ENCODE results near the gene TLK1.

Gene TLK1

GRCh38 chr2:171160119-171160955 lies at the start of gene TLK1:
TLK1 (minus strand) TSS chr2:171160893; CDS start chr2:171160428, 465 bp downstream.
- DNase-seq = peak; percentile 78

GRCh38 chr2:171210216-171210863 lies 49.6 kb upstream of the TLK1 start:
- ATAC-seq = no peak

More at GRCh38 chr2:171160119-171160955, at the start of gene TLK1:
- ATAC-seq = peak; percentile 63

GRCh38 chr2:171208657-171209056 lies 48.0 kb upstream of the TLK1 start:
- no peak for ATAC-seq
- DNase-seq = no peak

More at GRCh38 chr2:171210216-171210863, 49.6 kb upstream of the TLK1 start:
- DNase-seq = no peak

GRCh38 chr2:171206422-171207115 lies 45.9 kb upstream of the TLK1 start:
- ATAC-seq (no peak), DNase-seq (no peak)

GRCh38 chr2:171205551-171205950 lies 44.9 kb upstream of the TLK1 start:
- ATAC-seq (no peak), DNase-seq (no peak)

- ATAC-seq (no peak), DNase-seq (no peak)
Observed at GRCh38 chr2:171201767-171202166, 41.1 kb upstream of the TLK1 start.

GRCh38 chr2:171201271-171201670 lies 40.6 kb upstream of the TLK1 start:
- DNase-seq (no peak), ATAC-seq (no peak)

GRCh38 chr2:171200469-171200868 lies 39.8 kb upstream of the TLK1 start:
- ATAC-seq (no peak), DNase-seq (no peak)

GRCh38 chr2:171191021-171191420 lies 30.3 kb upstream of the TLK1 start:
- DNase-seq = no peak
- no peak for ATAC-seq

GRCh38 chr2:171187819-171188218 lies 27.1 kb upstream of the TLK1 start:
- no peak for ATAC-seq
- DNase-seq = no peak

GRCh38 chr2:171187177-171187576 lies 26.5 kb upstream of the TLK1 start:
- ATAC-seq = no peak
- DNase-seq = no peak

- DNase-seq (no peak), ATAC-seq (no peak)
Observed at GRCh38 chr2:171185941-171186340, 25.2 kb upstream of the TLK1 start.

- ATAC-seq (no peak), DNase-seq (no peak)
Observed at GRCh38 chr2:171185165-171185818, 24.6 kb upstream of the TLK1 start.

- DNase-seq = no peak
- no peak for ATAC-seq
Observed at GRCh38 chr2:171181064-171182049, 20.7 kb upstream of the TLK1 start.

- ATAC-seq (no peak), DNase-seq (no peak)
Observed at GRCh38 chr2:171180229-171180930, 19.7 kb upstream of the TLK1 start.

GRCh38 chr2:171178993-171179392 lies 18.3 kb upstream of the TLK1 start:
- DNase-seq (no peak), ATAC-seq (no peak)

GRCh38 chr2:171176516-171176915 lies 15.8 kb upstream of the TLK1 start:
- ATAC-seq (no peak), DNase-seq (no peak)

- ATAC-seq = no peak
Observed at GRCh38 chr2:171174075-171174474, 13.4 kb upstream of the TLK1 start.

GRCh38 chr2:171173087-171173486 lies 12.4 kb upstream of the TLK1 start:
- peak; percentile 69 for ATAC-seq
- DNase-seq = no peak

More at GRCh38 chr2:171174075-171174474, 13.4 kb upstream of the TLK1 start:
- DNase-seq = no peak

- ATAC-seq = no peak
- DNase-seq = no peak
Observed at GRCh38 chr2:171171808-171172207, 11.1 kb upstream of the TLK1 start.
